ENCODE results near the gene TWNK.

TWNK gene

DNA sequence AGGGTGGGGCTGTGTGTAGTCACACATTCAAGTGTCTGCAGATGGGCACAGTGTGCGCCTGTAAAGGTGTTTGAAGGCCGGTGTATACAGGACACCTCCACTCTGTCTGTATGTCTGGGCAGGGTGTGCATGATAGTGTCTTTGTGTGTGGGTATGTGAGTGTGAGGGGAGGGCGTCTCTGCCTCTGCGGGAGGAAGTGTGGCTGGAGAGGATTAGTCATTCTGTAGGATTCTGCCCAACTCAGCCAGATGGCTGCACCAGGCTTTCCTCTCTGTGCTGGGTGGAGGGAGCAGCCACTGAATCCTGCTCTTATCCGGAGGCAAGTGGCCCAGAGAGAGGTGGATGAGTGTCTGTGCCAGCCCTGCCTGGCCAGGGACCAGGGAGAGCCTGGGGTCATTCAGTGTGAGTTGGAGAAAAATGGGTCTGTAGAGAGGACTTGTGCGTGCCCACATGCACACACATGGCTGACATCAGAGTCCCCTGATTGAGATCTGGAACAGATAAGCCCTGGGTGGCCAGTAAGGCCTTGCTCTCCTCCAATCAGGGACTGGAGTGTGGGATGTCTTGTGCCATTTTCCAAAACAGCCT is 45.4 kb downstream of the TWNK start (continued):
- TF ChIP-seq, protein P1, sequence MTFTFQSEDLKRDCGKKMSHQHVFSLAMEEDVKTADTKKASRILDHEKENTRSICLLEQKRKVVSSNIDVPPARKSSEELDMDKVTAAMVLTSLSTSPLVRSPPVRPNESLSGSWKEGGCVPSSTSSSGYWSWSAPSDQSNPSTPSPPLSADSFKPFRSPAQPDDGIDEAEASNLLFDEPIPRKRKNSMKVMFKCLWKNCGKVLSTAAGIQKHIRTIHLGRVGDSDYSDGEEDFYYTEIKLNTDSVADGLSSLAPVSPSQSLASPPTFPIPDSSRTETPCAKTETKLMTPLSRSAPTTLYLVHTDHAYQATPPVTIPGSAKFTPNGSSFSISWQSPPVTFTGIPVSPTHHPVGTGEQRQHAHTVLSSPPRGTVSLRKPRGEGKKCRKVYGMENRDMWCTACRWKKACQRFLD (tag by site-specific recombination; IDR thresholded peaks at IDR 0.05): no peak
- TF ChIP-seq ZNF623 (tag by site-specific recombination; IDR thresholded peaks at IDR 0.05): 0 out of 2 replicates have a peak, but pooled peaks have one; percentile 7
- no peak for TF ChIP-seq ZNF138 (tag by site-specific recombination; IDR thresholded peaks at IDR 0.05; ENCODE audit: borderline replicate concordance)
- 0 out of 2 replicates have a peak, but pooled peaks have one; percentile 80 for TF ChIP-seq ZNF24 (tag by site-specific recombination; IDR thresholded peaks at IDR 0.05)
- no peak for TF ChIP-seq ZNF707 (tag by site-specific recombination; IDR thresholded peaks at IDR 0.05)
- TF ChIP-seq, protein P2, sequence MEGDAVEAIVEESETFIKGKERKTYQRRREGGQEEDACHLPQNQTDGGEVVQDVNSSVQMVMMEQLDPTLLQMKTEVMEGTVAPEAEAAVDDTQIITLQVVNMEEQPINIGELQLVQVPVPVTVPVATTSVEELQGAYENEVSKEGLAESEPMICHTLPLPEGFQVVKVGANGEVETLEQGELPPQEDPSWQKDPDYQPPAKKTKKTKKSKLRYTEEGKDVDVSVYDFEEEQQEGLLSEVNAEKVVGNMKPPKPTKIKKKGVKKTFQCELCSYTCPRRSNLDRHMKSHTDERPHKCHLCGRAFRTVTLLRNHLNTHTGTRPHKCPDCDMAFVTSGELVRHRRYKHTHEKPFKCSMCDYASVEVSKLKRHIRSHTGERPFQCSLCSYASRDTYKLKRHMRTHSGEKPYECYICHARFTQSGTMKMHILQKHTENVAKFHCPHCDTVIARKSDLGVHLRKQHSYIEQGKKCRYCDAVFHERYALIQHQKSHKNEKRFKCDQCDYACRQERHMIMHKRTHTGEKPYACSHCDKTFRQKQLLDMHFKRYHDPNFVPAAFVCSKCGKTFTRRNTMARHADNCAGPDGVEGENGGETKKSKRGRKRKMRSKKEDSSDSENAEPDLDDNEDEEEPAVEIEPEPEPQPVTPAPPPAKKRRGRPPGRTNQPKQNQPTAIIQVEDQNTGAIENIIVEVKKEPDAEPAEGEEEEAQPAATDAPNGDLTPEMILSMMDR (tag by site-specific recombination; IDR thresholded peaks at IDR 0.05): no peak
- TF ChIP-seq SP7 (tag by site-specific recombination; IDR thresholded peaks at IDR 0.05): peak; percentile 74
- TF ChIP-seq ZNF155 (tag by site-specific recombination; IDR thresholded peaks at IDR 0.05): no peak
- no peak for TF ChIP-seq ZNF626 (tag by site-specific recombination; IDR thresholded peaks at IDR 0.05)
- 0 out of 2 replicates have a peak, but pooled peaks have one; percentile 14 for TF ChIP-seq GFI1B (tag by site-specific recombination; IDR thresholded peaks at IDR 0.05)
- TF ChIP-seq ZNF324 (tag by site-specific recombination; IDR thresholded peaks at IDR 0.05): no peak
- TF ChIP-seq ZXDB (tag by site-specific recombination; IDR thresholded peaks at IDR 0.05): peak; percentile 31
- TF ChIP-seq, protein P3, sequence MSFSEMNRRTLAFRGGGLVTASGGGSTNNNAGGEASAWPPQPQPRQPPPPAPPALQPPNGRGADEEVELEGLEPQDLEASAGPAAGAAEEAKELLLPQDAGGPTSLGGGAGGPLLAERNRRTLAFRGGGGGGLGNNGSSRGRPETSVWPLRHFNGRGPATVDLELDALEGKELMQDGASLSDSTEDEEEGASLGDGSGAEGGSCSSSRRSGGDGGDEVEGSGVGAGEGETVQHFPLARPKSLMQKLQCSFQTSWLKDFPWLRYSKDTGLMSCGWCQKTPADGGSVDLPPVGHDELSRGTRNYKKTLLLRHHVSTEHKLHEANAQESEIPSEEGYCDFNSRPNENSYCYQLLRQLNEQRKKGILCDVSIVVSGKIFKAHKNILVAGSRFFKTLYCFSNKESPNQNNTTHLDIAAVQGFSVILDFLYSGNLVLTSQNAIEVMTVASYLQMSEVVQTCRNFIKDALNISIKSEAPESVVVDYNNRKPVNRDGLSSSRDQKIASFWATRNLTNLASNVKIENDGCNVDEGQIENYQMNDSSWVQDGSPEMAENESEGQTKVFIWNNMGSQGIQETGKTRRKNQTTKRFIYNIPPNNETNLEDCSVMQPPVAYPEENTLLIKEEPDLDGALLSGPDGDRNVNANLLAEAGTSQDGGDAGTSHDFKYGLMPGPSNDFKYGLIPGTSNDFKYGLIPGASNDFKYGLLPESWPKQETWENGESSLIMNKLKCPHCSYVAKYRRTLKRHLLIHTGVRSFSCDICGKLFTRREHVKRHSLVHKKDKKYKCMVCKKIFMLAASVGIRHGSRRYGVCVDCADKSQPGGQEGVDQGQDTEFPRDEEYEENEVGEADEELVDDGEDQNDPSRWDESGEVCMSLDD (tag by site-specific recombination; IDR thresholded peaks at IDR 0.05): peak; percentile 50; the same call in 1 of the 2 replicates
- TF ChIP-seq TRIM28 (IDR thresholded peaks at IDR 0.05; ENCODE audit: borderline replicate concordance, low read length): no peak
- TF ChIP-seq TCF7L2 (IDR thresholded peaks at IDR 0.05; ENCODE audit: borderline replicate concordance, low read depth, low read length): no peak
- TF ChIP-seq EGR2 (tag by site-specific recombination; IDR thresholded peaks at IDR 0.05; ENCODE audit: low read depth): peak; percentile 85
- TF ChIP-seq ZBTB8A (tag by site-specific recombination; IDR thresholded peaks at IDR 0.05): no peak
- TF ChIP-seq MEIS1 (CRISPR knock-in tag; IDR thresholded peaks at IDR 0.05; ENCODE audit: borderline replicate concordance): no peak
- no peak for TF ChIP-seq SP2 (tag by site-specific recombination; IDR thresholded peaks at IDR 0.05)
- no peak for TF ChIP-seq HOXD13 (CRISPR knock-in tag; IDR thresholded peaks at IDR 0.05; ENCODE audit: borderline replicate concordance)
- no peak for TF ChIP-seq ZNF768 (tag by site-specific recombination; IDR thresholded peaks at IDR 0.05)
- no peak for TF ChIP-seq ZNF132 (tag by site-specific recombination; IDR thresholded peaks at IDR 0.05; ENCODE audit: borderline replicate concordance)
- TF ChIP-seq, protein P4, sequence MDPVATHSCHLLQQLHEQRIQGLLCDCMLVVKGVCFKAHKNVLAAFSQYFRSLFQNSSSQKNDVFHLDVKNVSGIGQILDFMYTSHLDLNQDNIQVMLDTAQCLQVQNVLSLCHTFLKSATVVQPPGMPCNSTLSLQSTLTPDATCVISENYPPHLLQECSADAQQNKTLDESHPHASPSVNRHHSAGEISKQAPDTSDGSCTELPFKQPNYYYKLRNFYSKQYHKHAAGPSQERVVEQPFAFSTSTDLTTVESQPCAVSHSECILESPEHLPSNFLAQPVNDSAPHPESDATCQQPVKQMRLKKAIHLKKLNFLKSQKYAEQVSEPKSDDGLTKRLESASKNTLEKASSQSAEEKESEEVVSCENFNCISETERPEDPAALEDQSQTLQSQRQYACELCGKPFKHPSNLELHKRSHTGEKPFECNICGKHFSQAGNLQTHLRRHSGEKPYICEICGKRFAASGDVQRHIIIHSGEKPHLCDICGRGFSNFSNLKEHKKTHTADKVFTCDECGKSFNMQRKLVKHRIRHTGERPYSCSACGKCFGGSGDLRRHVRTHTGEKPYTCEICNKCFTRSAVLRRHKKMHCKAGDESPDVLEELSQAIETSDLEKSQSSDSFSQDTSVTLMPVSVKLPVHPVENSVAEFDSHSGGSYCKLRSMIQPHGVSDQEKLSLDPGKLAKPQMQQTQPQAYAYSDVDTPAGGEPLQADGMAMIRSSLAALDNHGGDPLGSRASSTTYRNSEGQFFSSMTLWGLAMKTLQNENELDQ (tag by site-specific recombination; IDR thresholded peaks at IDR 0.05; ENCODE audit: low read depth): no peak
- TF ChIP-seq, protein P5, sequence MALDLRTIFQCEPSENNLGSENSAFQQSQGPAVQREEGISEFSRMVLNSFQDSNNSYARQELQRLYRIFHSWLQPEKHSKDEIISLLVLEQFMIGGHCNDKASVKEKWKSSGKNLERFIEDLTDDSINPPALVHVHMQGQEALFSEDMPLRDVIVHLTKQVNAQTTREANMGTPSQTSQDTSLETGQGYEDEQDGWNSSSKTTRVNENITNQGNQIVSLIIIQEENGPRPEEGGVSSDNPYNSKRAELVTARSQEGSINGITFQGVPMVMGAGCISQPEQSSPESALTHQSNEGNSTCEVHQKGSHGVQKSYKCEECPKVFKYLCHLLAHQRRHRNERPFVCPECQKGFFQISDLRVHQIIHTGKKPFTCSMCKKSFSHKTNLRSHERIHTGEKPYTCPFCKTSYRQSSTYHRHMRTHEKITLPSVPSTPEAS (tag by site-specific recombination; IDR thresholded peaks at IDR 0.05): peak; percentile 71
- TF ChIP-seq ZNF558 (tag by site-specific recombination; IDR thresholded peaks at IDR 0.05): peak; percentile 21; the same call in 1 of the 2 replicates
- TF ChIP-seq REPIN1 (tag by site-specific recombination; IDR thresholded peaks at IDR 0.05; ENCODE audit: low read depth): no peak
- TF ChIP-seq KLF8 (tag by site-specific recombination; IDR thresholded peaks at IDR 0.05): peak; percentile 80; the same call in 1 of the 2 replicates
- no peak for TF ChIP-seq ZSCAN30 (tag by site-specific recombination; IDR thresholded peaks at IDR 0.05)
- peak; percentile 95 for TF ChIP-seq GLIS2 (tag by site-specific recombination; IDR thresholded peaks at IDR 0.05)
- TF ChIP-seq ZBTB48 (tag by site-specific recombination; IDR thresholded peaks at IDR 0.05): peak; percentile 80
- peak; percentile 81 for TF ChIP-seq ZFHX2 (tag by site-specific recombination; conservative IDR thresholded peaks at IDR 0.05)
- TF ChIP-seq, protein P6, sequence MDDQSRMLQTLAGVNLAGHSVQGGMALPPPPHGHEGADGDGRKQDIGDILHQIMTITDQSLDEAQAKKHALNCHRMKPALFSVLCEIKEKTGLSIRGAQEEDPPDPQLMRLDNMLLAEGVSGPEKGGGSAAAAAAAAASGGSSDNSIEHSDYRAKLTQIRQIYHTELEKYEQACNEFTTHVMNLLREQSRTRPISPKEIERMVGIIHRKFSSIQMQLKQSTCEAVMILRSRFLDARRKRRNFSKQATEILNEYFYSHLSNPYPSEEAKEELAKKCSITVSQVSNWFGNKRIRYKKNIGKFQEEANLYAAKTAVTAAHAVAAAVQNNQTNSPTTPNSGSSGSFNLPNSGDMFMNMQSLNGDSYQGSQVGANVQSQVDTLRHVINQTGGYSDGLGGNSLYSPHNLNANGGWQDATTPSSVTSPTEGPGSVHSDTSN (CRISPR knock-in tag; IDR thresholded peaks at IDR 0.05): no peak
